ENCODE data around the gene FLOT1. TPM values are rescaled to one million over a fixed set of nuclear protein-coding genes. Genes with fewer than 3 reads are reported as not detected.

Gene FLOT1
- total and polyA plus RNA-seq, 9 of the 15 experiments (the other 6 are each of a cell fraction or from before 2014, with no cell fraction given) = 11.7 to 149 (median 118) TPM

- TF ChIP-seq E2F6 (IDR thresholded peaks at IDR 0.05; ENCODE audit: borderline replicate concordance in 1 of 2, extremely low read depth in 1 of 2, insufficient read depth in 1 of 2, insufficient read length in 1 of 2, low read depth in 1 of 2, low read length in 1 of 2, poor library complexity in 1 of 2, severe bottlenecking in 1 of 2) (peak in 1 of 2 experiments; percentile 7), MAX (CRISPR knock-in tag; IDR thresholded peaks at IDR 0.05) (peak; percentile 57; the same call in 1 of the 2 replicates)
Observed at GRCh38 chr6:30687659-30688431, 54.6 kb downstream of the FLOT1 start (continued).

GRCh38 chr6:30686908-30687658, 55.4 kb downstream of the FLOT1 start:
- in situ Hi-C loops (cut with MboI) (no loop called here), intact Hi-C loops (cut with micrococcal nuclease) (loop anchor here (1.0 to 10.0 kb wide), 3 partner anchors 30 to 128 kb away; partner anchors contain the start of genes MDC1 and TUBB)
- peak; percentile 59 for ATAC-seq
- H3K79me2 ChIP-seq (ENCODE audit: control insufficient read depth, insufficient read depth, low read length) = peaks cover 80% of the 10 kb centered on the region
- POLR2A ChIA-PET = interaction anchor here (0.6 to 23.5 kb wide), 7 partner anchors 8 to 601 kb away, joined by 4 to 524 read pairs (median 6); partner anchors contain the start of genes DHX16, MDC1 and TUBB
- H3K27ac ChIP-seq (ENCODE audit: extremely low read depth, low read depth, low read length) = peak overlapping the region; percentile 88
- under 1% methylated on average over 31 of the region's 52 CpGs for WGBS (ENCODE audit: insufficient coverage, low coverage, missing lambda C conversion rate)
- peak overlapping the region; percentile 81 for H3K4me3 ChIP-seq
- H3K27me3 ChIP-seq (ENCODE audit: control insufficient read depth in 2 of 2, insufficient read depth in 2 of 2, low read length in 2 of 2) = no peaks in the 10 kb centered on the region
- no TSS peak for BruUV-seq (replicated peaks)
- H3K4me2 ChIP-seq (ENCODE audit: insufficient read depth, low read length) = peak overlapping the region; percentile 97
- H3K9me1 ChIP-seq (ENCODE audit: control insufficient read depth, insufficient read depth, low read length) = no peaks in the 10 kb centered on the region
- FAIRE-seq = peak; percentile 65
- H3K9me3 ChIP-seq (replicated peaks; ENCODE audit: control insufficient read depth, insufficient read depth, low read depth, low read length) = no peaks in the 10 kb centered on the region
- peaks cover 11% of the 10 kb centered on the region; the same call in 2 of the 3 replicates for H3K36me3 ChIP-seq (ENCODE audit: control insufficient read depth, insufficient read depth, low read length)
- H4K20me1 ChIP-seq (replicated peaks; ENCODE audit: control insufficient read depth, insufficient read depth, low read length) = no peaks in the 10 kb centered on the region
- peak overlapping the region; percentile 75 to 95 for H3K9ac ChIP-seq (ENCODE audit: insufficient read depth in 1 of 2, low read depth in 2 of 2, low read length in 2 of 2)
- peaks cover 50 to 88% of the 10 kb centered on the region in 2 experiments for H3K4me1 ChIP-seq (replicated peaks in 1 of 2; ENCODE audit: control insufficient read depth in 2 of 2, insufficient read depth in 2 of 2, low read length in 2 of 2)
- peak; percentile 90 to 96 (median 92) for DNase-seq (ENCODE audit: extremely low read depth in 1 of 4, low spot score in 3 of 4)
- peak overlapping the region; percentile 81 for H2AFZ ChIP-seq (ENCODE audit: low read depth, low read length)
- CTCF ChIA-PET (ENCODE audit: low intra/inter-chr PET ratio) = no interaction called here
- peak; percentile 17 for TF ChIP-seq HNRNPLL (IDR thresholded peaks at IDR 0.05; ENCODE audit: low read depth, low read length, poor library complexity, severe bottlenecking)
- no peak for TF ChIP-seq NR0B1 (IDR thresholded peaks at IDR 0.05; ENCODE audit: partially characterized antibody)
- TF ChIP-seq MAZ (CRISPR knock-in tag; conservative IDR thresholded peaks at IDR 0.05 in 1 of 2, IDR thresholded peaks at IDR 0.05 in 1 of 2) = peak in 1 of 2 experiments; percentile 90
- TF ChIP-seq ZNF583 (CRISPR knock-in tag; IDR thresholded peaks at IDR 0.05) = peak; percentile 14; the same call in 1 of the 2 replicates
- TF ChIP-seq LEF1 (IDR thresholded peaks at IDR 0.05) = peak; percentile 85
- TF ChIP-seq HDAC8 (tag; IDR thresholded peaks at IDR 0.05) = no peak
- TF ChIP-seq TBL1XR1 (IDR thresholded peaks at IDR 0.05; ENCODE audit: low read length in 2 of 2) = peak in 1 of 2 experiments; percentile 52; a peak in 1 of 4 replicates
- peak; percentile 82 for TF ChIP-seq CXXC5 (CRISPR knock-in tag; IDR thresholded peaks at IDR 0.05)
- TF ChIP-seq NCOA1 (IDR thresholded peaks at IDR 0.05; ENCODE audit: low read depth) = 0 out of 2 replicates have a peak, but pooled peaks have one; percentile 82
- TF ChIP-seq TCF3 (CRISPR knock-in tag; IDR thresholded peaks at IDR 0.05) = peak; percentile 53
